Left forelimb (tissue), 1 donor: ENCODE results near the gene ARHGEF39.

Experiments used
- DNase-seq: peaks from one replicate; pipeline ENCODE4 v3.0.0-alpha.2; 2018; ENCODE audit warnings: low spot score

The ARHGEF39 gene

DNA sequence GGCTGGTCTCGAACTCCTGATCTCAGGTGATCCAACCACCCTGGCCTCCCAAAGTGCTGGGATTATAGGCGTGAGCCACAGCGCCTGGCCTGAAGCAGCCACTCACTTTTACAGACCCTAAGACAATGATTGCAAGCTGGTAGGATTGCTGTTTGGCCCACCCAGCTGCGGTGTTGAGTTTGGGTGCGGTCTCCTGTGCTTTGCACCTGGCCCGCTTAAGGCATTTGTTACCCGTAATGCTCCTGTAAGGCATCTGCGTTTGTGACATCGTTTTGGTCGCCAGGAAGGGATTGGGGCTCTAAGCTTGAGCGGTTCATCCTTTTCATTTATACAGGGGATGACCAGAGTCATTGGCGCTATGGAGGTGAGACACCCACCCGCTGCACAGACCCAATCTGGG is 10.2 kb upstream of the ARHGEF39 start:
- no peak for DNase-seq

DNA sequence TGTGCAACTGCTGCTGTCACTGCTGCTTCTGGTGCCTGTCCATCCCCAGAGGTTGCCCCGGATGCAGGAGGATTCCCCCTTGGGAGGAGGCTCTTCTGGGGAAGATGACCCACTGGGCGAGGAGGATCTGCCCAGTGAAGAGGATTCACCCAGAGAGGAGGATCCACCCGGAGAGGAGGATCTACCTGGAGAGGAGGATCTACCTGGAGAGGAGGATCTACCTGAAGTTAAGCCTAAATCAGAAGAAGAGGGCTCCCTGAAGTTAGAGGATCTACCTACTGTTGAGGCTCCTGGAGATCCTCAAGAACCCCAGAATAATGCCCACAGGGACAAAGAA is 9.0 kb upstream of the ARHGEF39 start:
- peak; percentile 64 for DNase-seq

DNA sequence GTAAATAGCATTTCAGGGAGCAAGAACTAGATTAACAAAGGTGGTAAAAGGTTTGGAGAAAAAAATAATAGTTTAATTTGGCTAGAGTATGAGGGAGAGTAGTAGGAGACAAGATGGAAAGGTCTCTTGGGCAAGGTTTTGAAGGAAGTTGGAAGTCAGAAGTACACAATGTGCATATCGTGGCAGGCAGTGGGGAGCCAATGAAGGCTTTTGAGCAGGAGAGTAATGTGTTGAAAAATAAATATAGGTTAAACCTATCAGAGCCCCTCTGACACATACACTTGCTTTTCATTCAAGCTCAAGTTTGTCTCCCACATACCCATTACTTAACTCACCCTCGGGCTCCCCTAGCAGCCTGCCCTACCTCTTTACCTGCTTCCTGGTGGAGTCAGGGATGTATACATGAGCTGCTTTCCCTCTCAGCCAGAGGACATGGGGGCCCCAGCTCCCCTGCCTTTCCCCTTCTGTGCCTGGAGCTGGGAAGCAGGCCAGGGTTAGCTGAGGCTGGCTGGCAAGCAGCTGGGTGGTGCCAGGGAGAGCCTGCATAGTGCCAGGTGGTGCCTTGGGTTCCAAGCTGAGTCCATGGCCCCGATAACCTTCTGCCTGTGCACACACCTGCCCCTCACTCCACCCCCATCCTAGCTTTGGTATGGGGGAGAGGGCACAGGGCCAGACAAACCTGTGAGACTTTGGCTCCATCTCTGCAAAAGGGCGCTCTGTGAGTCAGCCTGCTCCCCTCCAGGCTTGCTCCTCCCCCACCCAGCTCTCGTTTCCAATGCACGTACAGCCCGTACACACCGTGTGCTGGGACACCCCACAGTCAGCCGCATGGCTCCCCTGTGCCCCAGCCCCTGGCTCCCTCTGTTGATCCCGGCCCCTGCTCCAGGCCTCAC is 8.4 kb upstream of the ARHGEF39 start, which contains the start of gene CA9:
Gene CA9, plus strand, starts transcription at position 797 of the 893 bp plus-strand sequence. Its CDS starts 32 bp downstream, at position 829.
- peak; percentile 64 for DNase-seq

GRCh38 chr9:35669331-35670145 is 4.5 kb upstream of the ARHGEF39 start:
- DNase-seq, result no peak

DNA sequence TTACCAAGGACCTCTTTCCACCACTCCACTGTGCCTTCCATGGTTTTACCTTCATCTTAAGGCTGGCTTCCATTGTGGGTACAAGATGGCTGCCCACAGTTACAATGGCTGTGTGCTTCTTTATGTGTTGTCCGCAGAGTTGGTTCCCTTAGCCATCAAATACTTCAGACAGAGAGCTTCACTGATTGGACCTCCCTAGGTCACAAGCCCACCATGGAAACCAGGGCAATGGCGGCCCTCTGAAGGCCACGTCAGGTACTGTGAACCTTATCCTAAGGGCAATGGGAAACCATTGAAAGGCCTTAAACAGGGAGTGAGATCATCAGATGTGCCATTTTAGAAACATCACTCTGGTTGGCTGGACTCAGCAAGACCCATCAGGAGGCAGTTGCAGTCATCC is 2.9 kb upstream of the ARHGEF39 start:
- no peak for DNase-seq

DNA sequence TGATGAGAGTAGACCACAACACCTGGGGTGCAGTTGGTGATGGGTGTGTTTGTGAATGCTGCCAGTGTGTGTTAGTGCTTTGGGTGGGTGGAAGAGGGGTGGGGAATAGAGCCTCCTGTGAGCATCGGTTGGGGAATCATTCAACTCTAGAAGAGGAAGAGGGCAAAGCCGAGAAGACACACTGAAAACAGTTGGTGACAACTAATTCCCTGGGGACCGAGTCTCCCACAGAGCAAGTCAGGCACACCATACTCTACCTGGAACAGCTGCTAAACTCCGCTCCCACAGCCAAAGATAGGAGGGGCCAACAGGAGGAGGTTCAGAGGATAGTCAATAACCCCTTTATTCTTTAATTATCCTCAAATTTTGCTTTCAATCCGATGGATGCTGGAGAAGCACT is 1.6 kb upstream of the ARHGEF39 start:
- no peak for DNase-seq

DNA sequence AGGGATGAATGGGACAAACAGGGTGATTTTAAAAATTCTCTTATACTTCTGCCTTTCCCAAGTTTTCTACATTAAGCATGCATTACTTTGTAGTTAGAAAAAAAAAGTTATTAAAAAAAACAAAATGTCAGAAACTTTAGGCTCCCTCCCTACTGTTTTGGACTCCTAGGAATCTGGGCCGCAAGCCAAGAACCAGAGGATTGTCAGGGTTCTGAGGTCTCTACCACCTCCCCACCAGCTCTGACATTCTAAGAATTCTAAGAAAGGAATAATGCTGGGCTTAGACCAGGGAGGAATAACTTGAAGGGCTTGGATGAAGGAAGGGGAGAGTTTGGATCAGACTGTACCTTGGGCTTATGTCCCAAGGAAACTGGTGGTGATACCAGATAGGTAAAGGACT is 1.1 kb upstream of the ARHGEF39 start:
- no peak for DNase-seq

DNA sequence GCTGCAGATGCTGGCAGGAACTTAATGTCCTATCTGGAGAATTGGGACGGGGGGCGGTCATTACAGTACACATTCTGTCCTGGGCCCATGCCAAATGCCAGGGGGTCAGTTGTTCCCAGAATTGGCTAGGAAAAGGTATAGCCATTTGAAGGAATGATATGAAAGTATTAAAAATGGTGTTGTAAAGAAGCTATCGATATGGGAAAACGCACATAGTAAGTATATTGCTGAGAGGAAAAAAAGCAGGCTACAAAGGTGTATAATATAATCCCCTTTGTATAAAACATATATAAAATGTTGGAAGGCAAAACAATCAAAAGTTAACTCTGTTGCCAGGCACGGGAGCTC is 450 bp upstream of the ARHGEF39 start:
- DNase-seq, result no peak

- DNase-seq, result no peak
These were observed 2.6 kb downstream of the ARHGEF39 start for GRCh38 chr9:35662437-35662836.

GRCh38 chr9:35661756-35662350 is 3.1 kb downstream of the ARHGEF39 start:
- no peak for DNase-seq

- DNase-seq, result no peak
These were observed 4.0 kb downstream of the ARHGEF39 start for GRCh38 chr9:35660966-35661415.

DNA sequence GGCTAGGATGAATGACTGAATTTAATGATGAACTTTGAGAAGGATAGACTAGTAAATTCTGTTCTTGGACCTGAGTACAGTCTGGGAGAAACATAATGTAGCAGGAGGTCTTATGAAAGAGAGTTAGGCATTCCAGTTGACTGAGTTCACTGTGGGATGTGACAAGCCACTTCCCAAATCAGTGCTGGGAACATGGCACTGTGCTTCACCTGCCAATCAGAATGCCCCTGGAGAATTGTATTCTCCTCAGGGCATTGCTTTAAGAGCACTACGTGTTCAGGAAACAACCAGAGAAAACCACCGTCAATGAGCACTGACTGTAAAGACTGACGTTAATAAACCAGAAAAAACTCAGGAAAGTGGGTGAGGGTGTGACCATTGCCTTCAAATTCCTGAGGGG is 5.7 kb downstream of the ARHGEF39 start:
- DNase-seq, result no peak

DNA sequence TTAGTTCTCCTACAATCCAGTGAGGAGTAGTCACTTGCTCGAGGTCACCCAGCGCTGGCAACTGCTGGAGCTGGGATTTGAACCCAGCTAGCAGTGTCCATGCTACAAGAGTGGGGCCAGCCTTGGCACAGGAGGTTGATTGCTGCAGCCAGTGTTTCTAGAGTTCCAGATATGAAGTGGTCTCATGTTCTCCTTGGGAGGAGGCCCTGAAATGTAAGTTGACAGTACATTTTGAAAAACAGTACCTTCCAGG is 6.1 kb downstream of the ARHGEF39 start:
- DNase-seq, result no peak

DNA sequence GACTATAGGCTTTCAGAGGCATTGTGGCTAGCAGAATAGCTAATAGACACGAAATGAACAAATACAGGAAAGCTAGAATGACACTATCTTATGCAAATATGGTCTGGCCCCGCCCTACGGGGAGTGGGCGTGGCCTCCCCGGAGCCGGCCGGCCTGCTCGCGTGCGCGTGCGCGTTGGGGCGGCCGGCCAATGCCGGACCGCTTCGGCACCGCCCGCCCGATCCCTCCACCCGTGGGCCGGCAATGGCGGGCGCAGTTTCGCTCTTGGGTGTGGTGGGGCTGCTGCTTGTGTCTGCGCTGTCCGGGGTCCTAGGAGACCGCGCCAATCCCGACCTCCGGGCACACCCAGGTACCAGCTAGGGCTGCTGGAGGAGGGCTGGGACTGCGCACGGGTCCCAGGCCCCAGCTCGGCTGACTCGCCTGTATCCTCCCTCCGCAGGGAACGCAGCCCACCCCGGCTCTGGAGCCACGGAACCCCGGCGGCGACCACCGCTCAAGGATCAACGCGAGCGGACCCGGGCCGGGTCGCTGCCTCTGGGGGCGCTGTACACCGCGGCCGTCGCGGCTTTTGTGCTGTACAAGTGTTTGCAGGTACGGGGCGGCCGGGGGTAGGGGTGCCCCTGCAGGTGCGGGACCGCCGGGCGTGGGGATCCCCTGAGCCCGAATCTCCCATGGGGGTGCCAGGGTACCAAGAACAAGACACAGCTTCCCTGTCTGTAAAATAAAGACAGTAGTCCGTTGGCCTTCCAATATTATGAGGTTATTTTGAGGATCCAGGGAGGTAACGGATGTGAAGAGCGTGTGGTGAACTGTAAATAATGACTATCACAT is 6.6 kb downstream of the ARHGEF39 start, which contains the start of gene CCDC107:
Gene CCDC107, plus strand, starts transcription at position 156 of the 831 bp plus-strand sequence. Its CDS starts 88 bp downstream, at position 244.
- DNase-seq, result peak; percentile 95

- DNase-seq, result peak; percentile 96
These were observed 7.4 kb downstream of the ARHGEF39 start, which contains the start of gene RMRP for GRCh38 chr9:35657546-35658136. RMRP (minus strand) TSS chr9:35658019.

GRCh38 chr9:35656831-35657545 is 8.0 kb downstream of the ARHGEF39 start:
- no peak for DNase-seq

DNA sequence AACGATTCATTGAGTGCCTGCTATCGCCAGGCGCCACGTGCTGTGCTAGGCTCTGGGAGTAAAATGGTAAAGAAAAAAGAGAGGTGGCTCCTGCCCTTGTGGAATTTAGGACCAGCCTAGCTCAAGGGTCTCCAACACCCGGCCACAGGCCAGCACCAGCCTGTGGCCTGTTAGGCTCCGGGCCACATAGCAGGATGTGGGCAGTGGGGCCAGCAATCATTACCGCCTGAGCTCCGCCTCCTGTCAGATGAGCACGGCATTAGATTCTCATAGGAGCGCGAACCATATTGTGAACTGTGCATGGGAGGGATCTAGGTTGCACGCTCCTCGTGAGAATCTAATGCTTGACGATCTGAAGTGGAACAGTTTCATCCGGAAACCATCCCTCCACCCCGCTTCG is 8.6 kb downstream of the ARHGEF39 start:
- peak; percentile 37 for DNase-seq

DNA sequence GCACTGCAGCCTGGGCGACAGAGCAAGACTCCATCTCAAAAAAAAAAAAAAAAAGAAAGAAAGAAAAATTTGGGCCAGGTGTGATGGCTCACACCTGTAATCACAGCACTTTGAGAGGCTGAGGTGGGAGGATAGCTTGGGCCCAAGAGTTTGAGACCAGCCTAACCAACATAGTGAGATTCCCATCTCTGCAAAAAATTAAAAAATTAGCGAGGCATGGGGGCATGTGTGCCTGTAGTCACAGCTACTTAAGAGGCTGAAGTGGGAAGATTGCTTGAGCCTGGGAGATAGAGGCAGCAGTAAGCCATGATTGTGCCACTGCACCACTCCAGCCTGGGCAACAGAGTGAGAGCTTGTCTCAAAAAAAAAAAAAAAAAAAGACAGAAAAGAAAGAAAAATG is 11.4 kb downstream of the ARHGEF39 start:
- DNase-seq, result peak; percentile 3

- peak; percentile 14 for DNase-seq
These were observed 12.2 kb downstream of the ARHGEF39 start for GRCh38 chr9:35652829-35653209.

GRCh38 chr9:35651956-35652828 is 12.8 kb downstream of the ARHGEF39 start:
- peak; percentile 52 for DNase-seq
